AG08395 (cell line): ENCODE results near the gene TMEM141.
"Not testable (repeated sequence)": the region's sequence is repeated elsewhere in the genome, so short reads cannot be mapped to it uniquely, and the experiment has no call there.

ENCODE experiments used
- DNase-seq: peaks from one replicate; pipeline ENCODE4 v3.0.0; 2012; ENCODE audit warnings: mixed read lengths, low spot score

TMEM141 gene

DNA sequence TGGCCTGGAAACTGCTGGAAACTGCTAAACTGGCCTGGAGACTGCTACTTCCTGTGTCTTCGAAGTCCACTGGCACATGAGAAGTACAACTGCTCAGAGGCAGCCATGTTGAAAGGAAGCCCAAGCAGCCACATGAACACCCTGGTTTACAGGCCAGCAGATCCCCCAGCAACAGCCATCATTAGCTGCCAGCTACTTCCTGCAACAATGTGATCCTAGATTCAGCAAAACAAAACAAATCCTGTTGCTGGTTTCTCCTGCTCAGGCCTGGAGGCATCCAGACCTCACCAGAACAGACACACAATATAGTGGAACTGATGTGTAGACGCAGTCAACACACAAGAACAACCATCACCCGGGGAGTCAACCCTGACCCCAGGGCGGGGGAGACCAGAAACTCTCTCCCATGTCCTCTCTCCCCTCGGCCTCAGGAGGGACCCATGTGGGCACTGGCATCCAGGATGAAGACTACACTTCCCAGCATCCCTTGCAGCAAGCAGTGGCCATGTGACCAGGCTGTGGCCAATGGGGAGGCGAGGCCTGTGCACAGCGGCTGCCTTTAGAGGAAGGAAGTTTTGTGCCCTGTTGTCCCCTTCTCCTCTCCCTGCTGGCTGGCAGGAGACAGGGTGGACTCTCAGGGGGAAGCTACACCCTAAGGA is 17.6 kb upstream of the TMEM141 start:
- DNase-seq, result peak; percentile 19

DNA sequence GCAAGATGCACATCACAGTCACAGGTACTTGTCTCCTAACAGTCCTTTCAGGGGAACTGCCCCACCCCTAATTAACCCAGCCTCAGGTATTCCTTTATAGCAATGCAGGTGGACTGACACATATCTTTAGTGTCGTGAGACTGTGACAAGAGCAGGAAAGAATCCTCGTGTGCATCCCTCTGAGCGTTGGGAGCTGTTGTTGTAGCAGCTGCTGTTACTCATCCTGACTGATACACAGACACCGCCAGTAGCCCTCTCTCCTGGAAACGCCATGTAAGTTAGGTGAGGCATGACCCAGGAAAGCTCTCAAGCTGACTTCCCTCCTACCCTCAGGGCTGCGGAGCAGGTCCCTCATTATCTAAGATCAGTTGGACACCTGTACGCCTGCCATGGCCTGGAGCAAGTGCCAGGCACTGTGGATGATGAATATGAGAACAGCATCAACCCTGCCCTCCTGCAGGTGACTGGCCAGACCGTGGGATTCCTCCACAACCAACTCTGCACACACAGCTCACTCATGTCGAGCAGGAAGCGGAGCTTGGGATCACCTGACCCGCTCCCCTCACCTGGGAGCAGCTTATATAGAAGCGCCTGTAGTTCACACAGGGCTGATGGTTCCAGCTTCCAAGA is 16.6 kb upstream of the TMEM141 start:
- no peak for DNase-seq

DNA sequence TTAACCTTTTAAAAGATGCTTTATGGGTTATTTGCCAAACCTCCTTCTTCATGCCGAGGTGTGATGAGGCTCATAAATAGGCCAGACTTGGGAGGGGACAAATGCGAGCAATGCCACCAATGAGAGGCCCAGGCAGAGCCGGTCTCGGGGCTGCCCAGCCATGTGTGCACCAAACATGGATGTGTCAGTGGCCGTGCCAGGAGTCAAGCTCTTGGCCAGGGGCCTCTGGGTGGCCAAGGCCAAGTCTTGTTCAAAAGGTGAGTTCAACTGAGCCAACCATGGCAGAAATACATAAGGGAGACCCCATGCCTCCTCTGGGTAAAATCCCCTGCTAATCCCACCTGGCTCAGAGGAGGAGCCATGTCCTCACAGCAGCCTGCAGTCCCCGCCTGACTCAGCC is 16.0 kb upstream of the TMEM141 start:
- DNase-seq, result no peak

DNA sequence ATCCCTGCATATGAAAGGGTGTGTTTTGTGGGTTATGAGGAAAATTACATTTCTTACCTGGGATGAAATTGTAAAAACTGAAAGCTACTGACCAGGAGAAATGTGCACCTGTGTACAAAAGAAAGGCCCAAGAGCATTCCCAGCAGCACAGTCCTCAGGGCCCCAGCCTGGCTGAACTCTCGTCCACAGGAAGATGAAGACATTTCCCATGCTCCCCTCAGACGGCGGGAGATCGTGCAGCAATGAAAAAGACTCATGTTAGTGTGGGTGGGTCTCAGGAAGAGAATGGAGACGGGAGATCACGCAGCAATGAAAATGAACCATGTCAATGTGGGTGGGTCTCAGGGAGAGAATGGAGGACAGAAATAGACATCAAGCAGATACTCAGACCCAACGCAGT is 14.2 kb upstream of the TMEM141 start:
- DNase-seq, result no peak

DNA sequence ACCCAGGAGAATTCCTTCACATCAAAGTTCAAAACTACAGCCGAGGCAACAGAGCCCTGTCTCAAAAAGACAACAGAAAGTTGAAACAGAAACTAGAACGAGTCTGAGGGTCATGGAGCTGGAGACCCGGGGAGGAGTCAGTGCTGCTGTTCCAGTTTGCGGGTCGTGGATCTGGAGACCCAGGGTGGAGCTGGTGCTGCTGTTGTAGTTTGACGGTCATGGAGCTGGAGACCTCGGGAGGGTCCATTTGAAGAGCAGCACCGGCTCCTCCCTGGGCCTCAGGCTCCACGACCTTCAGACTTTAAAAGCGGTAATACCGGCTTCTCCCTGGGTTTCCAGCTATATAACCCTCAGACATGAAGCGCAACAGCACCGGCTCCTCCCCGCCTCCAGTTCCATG is 13.8 kb upstream of the TMEM141 start:
- DNase-seq, result no peak

DNA sequence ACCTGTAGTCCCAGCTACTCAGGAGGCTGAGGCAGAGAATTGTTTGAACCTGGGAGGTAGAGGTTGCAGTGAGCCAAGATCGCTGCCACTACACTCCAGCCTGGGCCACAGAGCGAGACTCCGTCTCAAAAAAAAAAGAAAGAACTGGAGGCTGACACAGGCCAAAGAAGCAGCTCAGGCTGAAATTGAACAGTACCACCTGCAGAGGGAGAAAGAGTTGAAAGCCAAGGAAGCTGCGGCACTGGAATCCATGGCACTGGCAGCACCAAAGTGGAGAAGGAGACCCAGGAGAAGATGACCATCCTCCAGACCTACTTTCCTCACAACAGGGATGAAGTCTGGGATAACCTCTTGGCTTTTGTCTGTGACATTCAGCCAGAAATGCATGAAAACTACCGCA is 11.3 kb upstream of the TMEM141 start:
- DNase-seq, result no peak

DNA sequence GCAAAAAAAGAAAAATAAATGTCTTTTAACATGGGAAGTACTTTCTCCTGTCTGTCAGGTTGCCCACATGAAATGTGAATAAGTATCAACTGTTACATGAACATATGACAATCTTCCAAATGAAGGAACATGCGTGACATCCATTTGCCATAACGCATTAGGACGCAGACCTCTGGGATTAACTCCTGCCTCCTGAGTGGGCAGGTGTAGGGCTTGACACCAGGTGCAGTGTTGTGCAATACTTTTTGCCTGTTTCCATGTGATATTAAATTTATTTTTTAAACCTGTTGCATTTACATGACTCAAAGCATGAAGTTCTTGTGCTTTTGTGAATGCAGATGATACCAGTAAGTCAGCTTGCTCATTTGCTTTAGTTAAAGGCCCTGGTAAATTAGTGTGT is 8.7 kb upstream of the TMEM141 start:
- no peak for DNase-seq

GRCh38 chr9:136784249-136784996 is 6.7 kb upstream of the TMEM141 start:
- peak; percentile 29 for DNase-seq

DNA sequence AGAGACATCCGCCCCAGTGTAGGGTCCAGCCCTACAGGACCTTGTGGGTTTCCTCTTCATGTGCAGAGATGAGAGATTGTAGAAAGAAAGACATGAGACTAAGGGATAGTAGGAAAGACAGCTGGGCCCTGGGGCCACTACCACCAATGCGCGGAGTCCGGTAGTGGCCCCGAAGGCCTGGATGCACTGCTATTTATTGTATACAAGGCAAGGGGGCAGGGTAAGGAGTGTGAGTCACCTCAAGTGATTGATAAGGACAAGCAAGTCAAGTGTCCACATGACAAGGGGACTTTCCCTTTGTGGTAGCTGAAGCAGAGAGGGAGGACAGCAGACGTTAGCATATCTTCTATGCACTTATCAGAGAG is 6.2 kb upstream of the TMEM141 start:
- DNase-seq, result no peak

DNA sequence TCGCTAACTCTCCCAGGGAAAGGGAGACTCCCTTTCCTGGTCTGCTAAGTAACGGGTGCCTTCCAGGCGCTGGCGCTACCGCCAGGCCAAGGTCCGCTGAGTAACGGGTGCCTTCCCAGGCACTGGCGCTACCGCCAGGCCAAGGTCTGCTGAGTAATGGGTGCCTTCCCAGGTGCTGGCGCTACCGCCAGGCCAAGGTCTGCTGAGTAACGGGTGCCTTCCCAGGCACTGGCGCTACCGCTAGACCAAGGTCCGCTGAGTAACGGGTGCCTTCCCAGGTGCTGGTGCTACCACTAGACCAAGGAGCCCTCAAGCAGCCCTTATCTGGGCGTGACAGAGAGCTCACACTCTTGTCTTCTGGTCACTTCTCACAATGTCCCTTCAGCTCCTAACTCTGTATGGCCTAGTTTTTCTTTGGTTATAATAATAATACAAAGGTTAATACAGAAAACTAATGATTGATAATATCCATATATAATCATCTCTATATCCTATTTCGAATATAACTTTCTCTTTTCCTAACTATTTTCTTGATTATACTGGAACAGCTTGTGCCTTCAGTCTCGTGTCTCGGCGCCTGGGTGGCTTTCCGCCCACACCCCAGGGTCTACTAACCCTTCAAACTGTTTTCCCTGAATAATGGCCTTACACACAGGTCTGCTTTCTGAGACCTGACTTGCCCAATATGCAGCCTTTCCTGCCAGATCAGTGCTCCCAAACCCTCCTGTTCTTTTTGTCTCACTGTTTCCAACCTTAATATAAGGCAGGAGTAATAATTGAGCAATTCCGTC is 5.4 kb upstream of the TMEM141 start:
- not testable (repeated sequence) for DNase-seq

DNA sequence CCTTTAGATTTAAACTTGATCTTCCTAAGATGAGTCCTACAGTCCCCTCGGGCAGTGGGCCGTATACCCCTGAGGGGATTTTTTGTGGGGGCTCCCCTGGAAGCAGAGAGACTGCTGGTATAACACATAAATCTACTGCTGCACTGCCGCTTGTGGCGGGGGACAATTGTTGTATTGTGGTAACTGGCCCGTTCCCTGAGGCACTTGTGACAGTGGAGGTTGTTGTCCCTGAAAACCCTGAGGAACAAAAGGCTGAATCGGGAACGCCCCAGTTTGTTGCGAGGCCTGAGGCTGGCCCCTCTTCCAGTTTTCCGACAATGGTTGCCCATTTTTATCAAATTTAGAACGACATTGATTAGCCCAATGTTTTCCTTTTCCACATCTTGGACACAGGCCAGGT is 4.7 kb upstream of the TMEM141 start:
- DNase-seq, result no peak

GRCh38 chr9:136786983-136787382 is 4.2 kb upstream of the TMEM141 start:
- DNase-seq, result not testable (repeated sequence)

DNA sequence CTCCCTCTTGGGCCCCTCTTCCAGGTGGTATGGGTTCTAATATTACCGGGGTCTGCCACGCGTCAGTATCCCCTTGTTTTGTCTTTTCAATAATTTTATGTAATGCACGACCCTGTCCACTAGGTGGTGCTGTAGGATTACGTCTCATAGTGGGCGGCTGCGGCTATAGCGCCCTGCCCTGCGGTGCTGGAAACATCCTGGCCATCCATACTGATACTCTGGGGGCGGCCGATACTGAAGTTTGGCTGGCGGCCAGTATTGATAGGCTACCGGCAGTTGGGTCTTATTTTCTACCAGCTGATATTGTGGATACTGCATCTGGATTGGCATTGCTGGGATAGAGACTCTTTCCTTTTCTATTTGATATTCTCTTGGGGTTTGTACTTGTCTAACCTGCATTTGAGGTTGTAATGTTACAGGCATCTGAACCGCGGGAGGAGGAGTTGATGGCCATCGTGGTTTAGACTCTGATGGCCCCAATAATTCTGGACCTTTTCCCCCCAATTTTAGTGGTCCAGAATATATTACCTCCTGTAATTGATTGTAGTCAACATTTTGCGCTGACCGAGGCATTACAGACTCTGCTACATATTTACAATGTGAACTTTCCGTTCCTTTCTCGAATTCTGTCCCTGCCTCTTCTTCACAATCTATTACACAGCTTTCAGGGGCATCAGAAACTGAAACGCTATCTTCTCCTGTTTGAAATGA is 3.3 kb upstream of the TMEM141 start:
- peak; percentile 58 for DNase-seq

DNA sequence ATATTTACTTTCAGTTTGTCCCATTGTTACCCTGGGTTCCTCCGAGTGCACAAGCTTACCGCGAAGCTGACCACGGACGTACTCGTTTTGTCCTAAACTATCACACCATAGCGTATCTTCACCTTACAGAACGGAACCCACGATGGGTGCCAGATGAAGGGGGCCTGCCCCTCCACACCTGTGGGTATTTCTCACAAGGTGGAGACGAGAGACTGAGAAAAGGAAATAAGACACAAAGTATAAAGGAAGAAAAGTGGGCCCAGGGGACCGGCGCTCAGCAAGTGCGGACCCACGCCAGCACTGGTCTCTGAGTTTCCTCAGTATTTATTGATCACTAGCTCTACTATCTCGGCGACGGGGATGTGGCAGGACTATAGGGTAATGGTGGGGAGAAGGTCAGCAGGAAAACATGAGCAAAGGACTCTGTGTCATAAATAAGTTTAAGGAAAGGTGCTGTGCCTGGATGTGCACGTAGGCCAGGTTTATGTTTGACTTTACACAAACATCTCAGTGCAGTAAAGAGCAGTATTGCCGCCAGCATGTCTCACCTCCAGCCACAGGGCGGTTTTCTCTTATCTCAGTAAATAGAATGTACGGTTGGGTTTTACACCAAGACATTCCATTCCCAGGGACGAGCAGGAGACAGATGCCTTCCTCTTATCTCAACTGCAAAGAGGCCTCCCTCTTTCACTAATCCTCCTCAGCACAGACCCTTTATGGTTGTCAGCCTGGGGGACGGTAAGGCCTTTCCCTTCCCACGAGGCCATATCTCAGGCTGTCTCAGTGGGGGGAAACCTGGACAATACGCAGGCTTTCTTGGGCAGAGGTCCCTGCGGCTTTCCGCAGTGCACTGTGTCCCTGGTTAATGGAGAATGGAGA is 2.3 kb upstream of the TMEM141 start:
- not testable (repeated sequence) for DNase-seq

DNA sequence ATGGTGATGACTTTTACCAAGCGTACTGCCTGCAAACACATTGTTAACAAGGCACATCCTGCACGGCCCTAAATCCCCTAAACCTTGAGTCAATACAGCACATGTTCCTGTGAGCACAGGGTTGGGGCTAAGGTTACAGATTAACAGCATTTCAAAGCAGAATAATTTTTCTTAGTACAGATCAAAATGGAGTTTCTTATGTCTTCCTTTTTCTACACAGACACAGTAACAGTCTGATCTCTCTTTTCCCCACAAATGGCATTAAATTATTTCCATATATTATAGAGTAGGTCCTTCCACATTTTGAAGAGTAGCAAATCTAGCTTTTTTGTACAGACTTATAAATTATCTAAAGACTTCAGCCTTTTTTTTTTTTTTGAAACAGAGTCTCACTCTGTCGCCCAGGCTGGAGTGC is 1.6 kb upstream of the TMEM141 start:
- no peak for DNase-seq

DNA sequence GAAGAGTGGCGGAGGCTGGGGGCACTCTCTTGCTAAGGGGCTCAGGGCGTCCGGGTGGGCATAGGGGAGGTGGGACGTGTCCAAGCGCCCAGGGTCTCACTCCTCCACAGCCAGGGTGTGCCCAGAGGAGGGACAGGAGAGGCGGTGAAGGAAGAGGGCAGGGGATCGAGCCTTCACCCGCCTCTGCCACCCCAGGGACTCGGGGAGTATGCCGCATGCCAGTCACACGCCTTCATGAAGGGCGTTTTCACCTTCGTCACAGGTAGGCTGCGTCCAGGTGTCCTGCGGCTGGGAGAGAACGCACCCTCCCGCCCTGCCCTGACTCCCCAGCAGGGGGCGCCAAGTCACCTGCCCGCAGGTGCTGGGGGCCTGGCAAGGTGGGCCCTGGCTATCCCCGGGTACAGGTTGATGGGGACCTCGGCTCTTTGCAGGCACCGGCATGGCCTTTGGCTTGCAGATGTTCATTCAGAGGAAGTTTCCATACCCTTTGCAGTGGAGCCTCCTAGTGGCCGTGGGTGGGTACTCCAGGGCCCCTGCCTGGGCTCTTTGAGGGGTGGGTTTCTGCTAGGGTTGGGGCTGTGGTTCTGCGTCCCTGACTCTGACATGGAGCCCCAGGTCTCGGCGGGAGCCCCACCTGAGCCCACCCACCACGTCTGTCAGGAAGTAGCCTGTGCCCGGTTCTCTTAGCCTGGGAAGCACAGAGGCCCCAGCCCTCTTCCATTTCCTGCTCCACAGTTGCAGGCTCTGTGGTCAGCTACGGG is 552 bp downstream of the TMEM141 start:
- no peak for DNase-seq

- DNase-seq, result no peak
Measured at GRCh38 chr9:136792321-136793085, 1.4 kb downstream of the TMEM141 start.

DNA sequence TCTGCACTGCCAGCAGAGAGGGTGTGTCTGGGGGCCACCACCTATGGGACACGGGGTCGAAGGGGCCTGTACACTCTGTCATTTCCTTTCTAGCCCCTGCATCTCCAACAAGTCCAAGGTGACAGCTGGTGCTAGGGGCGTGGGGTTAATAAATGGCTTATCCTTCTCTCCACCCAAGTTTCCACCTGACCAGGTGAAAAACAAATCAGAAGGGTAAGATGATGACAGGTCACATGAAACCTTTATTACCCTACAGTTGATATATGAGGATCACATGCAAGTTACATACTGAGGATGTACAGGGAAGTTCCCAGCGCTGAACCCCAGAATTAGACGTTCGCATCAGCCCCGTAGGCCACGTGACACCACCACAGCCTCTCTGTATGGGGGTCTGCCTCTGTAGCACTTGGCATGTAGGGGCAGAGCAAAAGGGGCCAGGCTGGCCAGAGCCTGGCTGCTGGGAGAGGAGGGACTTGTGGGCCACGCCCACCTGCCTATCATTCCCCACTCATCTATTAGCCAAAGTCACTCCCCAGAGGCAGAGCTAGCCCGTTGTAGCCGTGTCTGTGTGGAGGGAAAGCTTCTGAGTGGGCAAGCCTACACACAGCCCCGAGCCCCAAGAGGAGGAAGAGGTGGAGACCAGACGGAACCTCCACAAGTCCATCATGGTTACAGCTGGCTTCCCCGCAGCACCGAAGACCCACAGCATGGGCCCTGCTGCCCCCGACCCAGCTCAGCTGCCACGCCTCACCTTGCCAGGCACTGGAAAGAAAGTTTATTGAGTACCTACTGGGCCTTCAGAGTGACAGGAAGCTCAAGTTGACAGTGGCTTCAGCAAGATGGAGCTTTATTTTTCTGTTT is 2.2 kb downstream of the TMEM141 start:
- no peak for DNase-seq
